Fibroblast of mammary gland (primary cell): ENCODE data around the gene TRPM2.
"Not testable (repeated sequence)": the region's sequence is repeated elsewhere in the genome, so short reads cannot be mapped to it uniquely, and the experiment has no call there.

Experiments used
- DNase-seq: peaks from one replicate; pipeline ENCODE4 v3.0.0-alpha.2; 2010; ENCODE audit warnings: low read depth
- H3K4me3 ChIP-seq: 2 replicates; pipeline ENCODE4 v1.5.1; 2011; ENCODE audit warnings: low read depth, mild to moderate bottlenecking, low read length, moderate library complexity; ENCODE audit not compliant: control insufficient read depth
- CTCF ChIP-seq: conservative IDR thresholded peaks from 2 replicates; pipeline ENCODE4 v1.5.1; 2011; ENCODE audit warnings: low read depth, low read length, inconsistent platforms; ENCODE audit not compliant: control insufficient read depth, insufficient read depth

TRPM2 gene

GRCh38 chr21:44407493-44407892 is 54.1 kb downstream of the TRPM2 start:
- no peak for DNase-seq
- H3K4me3 ChIP-seq = no peak overlapping the region
- TF ChIP-seq CTCF = no peak

- no peak overlapping the region for H3K4me3 ChIP-seq
- no peak for DNase-seq
- TF ChIP-seq CTCF = no peak
Observed at GRCh38 chr21:44408226-44408625, 54.8 kb downstream of the TRPM2 start.

- no peak overlapping the region for H3K4me3 ChIP-seq
- no peak for DNase-seq
- TF ChIP-seq CTCF = no peak
Observed at GRCh38 chr21:44413566-44414290, 60.3 kb downstream of the TRPM2 start.

GRCh38 chr21:44414291-44415072 is 61.1 kb downstream of the TRPM2 start:
- no peak overlapping the region for H3K4me3 ChIP-seq
- no peak for DNase-seq
- no peak for TF ChIP-seq CTCF

GRCh38 chr21:44415073-44416025 is 61.9 kb downstream of the TRPM2 start:
- DNase-seq = no peak
- no peak overlapping the region for H3K4me3 ChIP-seq
- TF ChIP-seq CTCF = no peak

- TF ChIP-seq CTCF = no peak
- no peak overlapping the region for H3K4me3 ChIP-seq
- no peak for DNase-seq
Observed at GRCh38 chr21:44416193-44416592, 62.8 kb downstream of the TRPM2 start.

GRCh38 chr21:44417621-44418107 is 64.2 kb downstream of the TRPM2 start:
- not testable (repeated sequence) for H3K4me3 ChIP-seq, DNase-seq
